Globus pallidus (tissue), 1 donor: ENCODE results near the gene REST.
A peak's percentile ranks its signal among the peaks of the same experiment; 100 is the strongest.
"Not testable (repeated sequence)": the region's sequence is repeated elsewhere in the genome, so short reads cannot be mapped to it uniquely, and the experiment has no call there.

ENCODE experiments used
- DNase-seq: peaks from one replicate; pipeline ENCODE4 v3.0.0-alpha.2; 2015; ENCODE audit warnings: low spot score

REST gene

GRCh38 chr4:56909086-56909894, 1.6 kb downstream of the REST start:
- peak; percentile 65 for DNase-seq

- peak; percentile 20 for DNase-seq
Measured at GRCh38 chr4:56910172-56910967, 2.7 kb downstream of the REST start.

- DNase-seq: no peak
Measured at GRCh38 chr4:56914336-56914735, 6.6 kb downstream of the REST start.

- DNase-seq: not testable (repeated sequence)
Measured at GRCh38 chr4:56914977-56915376, 7.3 kb downstream of the REST start.

GRCh38 chr4:56927196-56927595, 19.5 kb downstream of the REST start:
- no peak for DNase-seq

- DNase-seq: no peak
Measured at GRCh38 chr4:56930638-56931037, 22.9 kb downstream of the REST start.

GRCh38 chr4:56931924-56932323, 24.2 kb downstream of the REST start:
- DNase-seq: no peak

GRCh38 chr4:56937262-56937661, 29.6 kb downstream of the REST start:
- DNase-seq: no peak

GRCh38 chr4:56939826-56940225, 32.1 kb downstream of the REST start:
- DNase-seq: not testable (repeated sequence)

- DNase-seq: no peak
Measured at GRCh38 chr4:56940403-56940802, 32.7 kb downstream of the REST start.

GRCh38 chr4:56940971-56941370, 33.3 kb downstream of the REST start:
- no peak for DNase-seq

- no peak for DNase-seq
Measured at GRCh38 chr4:56941403-56941802, 33.7 kb downstream of the REST start.

GRCh38 chr4:56953680-56954520, 46.2 kb downstream of the REST start:
- peak; percentile 75 for DNase-seq

- peak; percentile 82 for DNase-seq
Measured at GRCh38 chr4:56958111-56958517, 50.4 kb downstream of the REST start.

- DNase-seq: no peak
Measured at GRCh38 chr4:56959100-56959499, 51.4 kb downstream of the REST start.

- DNase-seq: no peak
Measured at GRCh38 chr4:56961107-56961500, 53.4 kb downstream of the REST start.

GRCh38 chr4:56971383-56971782, 63.7 kb downstream of the REST start:
- DNase-seq: no peak

GRCh38 chr4:56972389-56972788, 64.7 kb downstream of the REST start:
- no peak for DNase-seq

GRCh38 chr4:56972809-56973208, 65.1 kb downstream of the REST start:
- no peak for DNase-seq

GRCh38 chr4:56973336-56973735, 65.6 kb downstream of the REST start:
- no peak for DNase-seq

GRCh38 chr4:56976283-56976836, 68.7 kb downstream of the REST start:
- DNase-seq: no peak

GRCh38 chr4:56976837-56977320, 69.2 kb downstream of the REST start:
- no peak for DNase-seq
